Liver (tissue), 9 donors: Measurements from ENCODE around the gene CRYBB3. TPM values are rescaled to one million over a fixed set of nuclear protein-coding genes. Genes with fewer than 3 reads are reported as not detected.
A peak's percentile ranks its signal among the peaks of the same experiment; 100 is the strongest.

ENCODE experiments used
- DNase-seq: peaks from one replicate; pipeline ENCODE4 v3.0.0-alpha.2; 2017; ENCODE audit warnings: low spot score
- H3K27ac ChIP-seq, 2 donors: one replicate each; pipeline ENCODE4 v1.7.0; 2013; ENCODE audit warnings: inconsistent platforms in 2 of 2, low read length in 2 of 2, control low read depth in 1 of 2, low read depth in 1 of 2, mild to moderate bottlenecking in 1 of 2
- H3K27me3 ChIP-seq, 4 donors: one replicate each; pipeline versions ENCODE4 v1.6.1 to v1.7.0; 2013; ENCODE audit warnings: low read length in 3 of 4, inconsistent platforms in 1 of 4, mild to moderate bottlenecking in 1 of 4, moderate library complexity in 1 of 4; ENCODE audit not compliant: control insufficient read depth in 4 of 4, insufficient read depth in 4 of 4
- H3K36me3 ChIP-seq, 4 donors: one replicate each; pipeline versions ENCODE4 v1.6.1 to v1.7.0; 2013; ENCODE audit warnings: low read length in 3 of 4, mild to moderate bottlenecking in 3 of 4, low read depth in 1 of 4, moderate library complexity in 1 of 4; ENCODE audit not compliant: control insufficient read depth in 4 of 4, insufficient read depth in 3 of 4
- H3K4me1 ChIP-seq, 4 donors: one replicate each; pipeline versions ENCODE4 v1.6.1 to v1.7.0; 2013; ENCODE audit warnings: low read length in 3 of 4, mild to moderate bottlenecking in 3 of 4, moderate library complexity in 1 of 4; ENCODE audit not compliant: control insufficient read depth in 4 of 4, insufficient read depth in 4 of 4
- H3K4me3 ChIP-seq, 3 donors: one replicate each; pipeline versions ENCODE4 v1.6.1 to v1.7.0; 2013; ENCODE audit warnings: low read length in 3 of 3, control low read depth in 1 of 3, low read depth in 1 of 3, mild to moderate bottlenecking in 1 of 3
- H3K9ac ChIP-seq, 2 donors: one replicate each; pipeline ENCODE4 v1.7.0; 2013; ENCODE audit warnings: low read length in 2 of 2, mild to moderate bottlenecking in 2 of 2, moderate library complexity in 2 of 2, control low read depth in 1 of 2, low read depth in 1 of 2
- H3K9me3 ChIP-seq, 4 donors: one replicate each; pipeline versions ENCODE4 v1.6.1 to v1.7.0; 2013; ENCODE audit warnings: low read length in 3 of 4; ENCODE audit not compliant: control insufficient read depth in 4 of 4
- FOXA1 ChIP-seq: IDR thresholded peaks from 2 replicates; pipeline ENCODE4 v1.6.1; 2016; ENCODE audit warnings: antibody characterized with exemption
- FOXA2 ChIP-seq: IDR thresholded peaks from 2 replicates; pipeline ENCODE4 v1.6.1; 2016; ENCODE audit warnings: antibody characterized with exemption
- HNF4A ChIP-seq, 2 donors: conservative IDR thresholded peaks; 2 replicates each; pipeline ENCODE4 v1.6.1; 2016; ENCODE audit warnings: antibody characterized with exemption in 2 of 2, mild to moderate bottlenecking in 2 of 2
- JUND ChIP-seq, 2 donors: IDR thresholded peaks; 2 replicates each; pipeline ENCODE4 v1.6.1; 2016; ENCODE audit warnings: antibody characterized with exemption in 2 of 2
- NR2F2 ChIP-seq: IDR thresholded peaks from 2 replicates; pipeline ENCODE4 v1.6.1; 2016; ENCODE audit warnings: antibody characterized with exemption
- RAD21 ChIP-seq, 2 donors: IDR thresholded peaks; 2 replicates each; pipeline ENCODE4 v1.6.1; 2016; ENCODE audit warnings: antibody characterized with exemption in 2 of 2, mild to moderate bottlenecking in 2 of 2
- RXRA ChIP-seq, 2 donors: IDR thresholded peaks; 2 replicates each; pipeline ENCODE4 v1.6.1; 2017 to 2018; ENCODE audit warnings: antibody characterized with exemption in 2 of 2, mild to moderate bottlenecking in 1 of 2
- TAF1 ChIP-seq: conservative IDR thresholded peaks from 2 replicates; pipeline ENCODE4 v1.6.1; 2016; ENCODE audit warnings: antibody characterized with exemption, mild to moderate bottlenecking
- YY1 ChIP-seq: IDR thresholded peaks from 2 replicates; pipeline ENCODE4 v1.6.1; 2016; ENCODE audit warnings: antibody characterized with exemption, mild to moderate bottlenecking
- WGBS: extraction: QIAGEN DNeasy Blood & Tissue Kit; methylation state at CpG from one replicate; pipeline ENCODE4 v1.1.7; 2013; 5-methylcytosine and 5-hydroxymethylcytosine counted together
- polyA plus RNA-seq, 2 donors: library from polyadenylated mRNA; stranded (reverse) in 1 of 2; unstranded in 1 of 2; fragments of 200-250 nt in 1 of 2; fragments of >200 nt in 1 of 2; fragmentation: Nextera tagmentation in 1 of 2; extraction: Ambion mirVana in 1 of 2; gene quantifications; one replicate each; pipeline versions ENCODE4 v1.2.1 to v1.2.3, GENCODE V29; 2013 to 2015
- total RNA-seq, 2 donors: library from RNA; depleted of rRNA; stranded (reverse); fragments of >200 nt; gene quantifications; one replicate each; pipeline ENCODE4 v1.2.3, GENCODE V29; 2014
- TF ChIP-seq, protein P1 (sequence below): IDR thresholded peaks from 2 replicates; pipeline ENCODE4 v1.6.1; 2016; ENCODE audit warnings: antibody characterized with exemption
- TF ChIP-seq, protein P2 (sequence below): IDR thresholded peaks from 2 replicates; pipeline ENCODE4 v1.6.1; 2016; ENCODE audit warnings: antibody characterized with exemption
- TF ChIP-seq, protein P3 (sequence below): fragments of 150-350 bp; IDR thresholded peaks from 2 replicates; pipeline ENCODE4 v1.5.1; 2017; ENCODE audit warnings: improper control_type of control experiment, low read depth, low read length; ENCODE audit not compliant: missing input control
- donor health status: healthy.
- donor health status: healthy.
- donor health status: healthy.
- donor health status: healthy.
- donor health status: healthy.

The CRYBB3 gene
- total and polyA plus RNA-seq, 4 donors: 0.25 to 0.38 TPM; not detected in 2

DNA sequence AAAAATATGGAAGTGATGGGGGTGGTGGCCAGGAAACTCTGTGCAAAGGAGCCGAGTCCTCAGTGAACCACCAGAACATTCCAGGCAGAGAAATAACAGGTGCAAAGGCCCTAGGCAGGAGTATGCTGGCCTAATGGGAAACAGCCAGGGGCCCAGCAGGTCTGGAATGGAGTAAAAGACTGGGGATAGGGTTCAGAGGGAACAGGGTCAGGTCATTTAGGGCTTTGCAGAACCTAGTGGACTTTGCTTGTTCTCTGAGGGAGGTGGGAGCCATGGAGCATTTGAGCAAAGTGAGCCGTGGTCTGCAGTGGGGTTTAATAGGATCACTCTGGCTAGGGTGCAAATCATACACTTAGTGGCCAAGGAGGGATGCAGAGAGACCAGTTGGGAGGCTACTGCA, 8.7 kb downstream of the CRYBB3 start:
- Histone ChIP-seq H3K4me3 (no peak overlapping the region), H3K4me1 (peaks cover 0 to 3% (median 0%) of the 10 kb centered on the region in 4 donors), H3K36me3 (peaks cover 0 to 4% (median 0%) of the 10 kb centered on the region in 4 donors), H3K9me3 (no peaks in the 10 kb centered on the region), H3K27ac (no peak overlapping the region), H3K9ac (no peak overlapping the region), H3K27me3 (no peaks in the 10 kb centered on the region)
- 49% methylated on average over 2 of the region's 2 CpGs for WGBS
- TF ChIP-seq, protein P1, sequence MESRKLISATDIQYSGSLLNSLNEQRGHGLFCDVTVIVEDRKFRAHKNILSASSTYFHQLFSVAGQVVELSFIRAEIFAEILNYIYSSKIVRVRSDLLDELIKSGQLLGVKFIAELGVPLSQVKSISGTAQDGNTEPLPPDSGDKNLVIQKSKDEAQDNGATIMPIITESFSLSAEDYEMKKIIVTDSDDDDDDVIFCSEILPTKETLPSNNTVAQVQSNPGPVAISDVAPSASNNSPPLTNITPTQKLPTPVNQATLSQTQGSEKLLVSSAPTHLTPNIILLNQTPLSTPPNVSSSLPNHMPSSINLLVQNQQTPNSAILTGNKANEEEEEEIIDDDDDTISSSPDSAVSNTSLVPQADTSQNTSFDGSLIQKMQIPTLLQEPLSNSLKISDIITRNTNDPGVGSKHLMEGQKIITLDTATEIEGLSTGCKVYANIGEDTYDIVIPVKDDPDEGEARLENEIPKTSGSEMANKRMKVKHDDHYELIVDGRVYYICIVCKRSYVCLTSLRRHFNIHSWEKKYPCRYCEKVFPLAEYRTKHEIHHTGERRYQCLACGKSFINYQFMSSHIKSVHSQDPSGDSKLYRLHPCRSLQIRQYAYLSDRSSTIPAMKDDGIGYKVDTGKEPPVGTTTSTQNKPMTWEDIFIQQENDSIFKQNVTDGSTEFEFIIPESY: no peak
- TF ChIP-seq RXRA (IDR thresholded peaks at IDR 0.05): peak in 1 of 2 donors; percentile 20
- peak in 1 of 2 donors; percentile 39 for TF ChIP-seq HNF4A (conservative IDR thresholded peaks at IDR 0.05)
- no peak for DNase-seq

DNA sequence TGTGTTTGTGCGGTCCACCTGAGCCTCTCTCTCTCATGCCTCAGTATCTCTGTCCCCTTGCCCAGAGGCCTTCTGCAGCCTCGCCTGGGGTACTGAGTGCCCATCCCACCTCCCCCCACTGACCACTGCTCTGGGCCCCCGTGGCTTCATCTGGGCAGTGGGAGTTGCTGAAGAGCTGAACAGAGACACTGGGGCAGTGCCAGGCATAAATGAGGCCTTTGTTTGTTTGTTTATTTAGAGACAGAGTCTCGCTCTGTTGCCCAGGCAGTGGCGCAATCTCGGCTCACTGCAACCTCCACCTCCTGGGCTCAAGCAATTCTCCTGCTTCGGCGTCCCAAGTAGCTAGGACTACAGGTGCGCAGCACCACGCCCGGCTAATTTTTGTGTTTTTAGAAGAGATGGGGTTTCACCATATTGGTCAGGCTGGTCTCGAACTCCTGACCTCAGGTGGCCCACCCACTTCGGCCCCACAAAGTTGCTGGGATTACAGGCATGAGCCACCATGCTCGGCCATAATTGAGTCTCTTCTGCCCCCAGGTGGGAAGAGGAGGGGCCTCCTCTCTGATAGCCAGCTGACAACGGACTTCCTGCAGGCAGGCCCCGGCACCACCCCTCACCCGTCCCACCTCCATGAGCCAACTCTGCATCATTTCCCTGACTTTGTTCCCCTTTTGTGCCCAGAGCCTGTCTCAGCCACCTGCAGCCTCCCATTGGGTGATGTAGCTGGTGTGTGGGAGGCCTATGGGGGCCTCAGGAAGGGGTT, 9.3 kb downstream of the CRYBB3 start:
- Histone ChIP-seq H3K27me3 (no peaks in the 10 kb centered on the region), H3K27ac (no peak overlapping the region), H3K4me1 (peaks cover 0 to 3% (median 0%) of the 10 kb centered on the region in 4 donors), H3K9me3 (no peaks in the 10 kb centered on the region), H3K9ac (no peak overlapping the region), H3K4me3 (no peak overlapping the region), H3K36me3 (peaks cover 0 to 2% (median 0%) of the 10 kb centered on the region in 4 donors)
- 67% methylated on average over 17 of the region's 17 CpGs for WGBS
- no peak for DNase-seq
- TF ChIP-seq, protein P2, sequence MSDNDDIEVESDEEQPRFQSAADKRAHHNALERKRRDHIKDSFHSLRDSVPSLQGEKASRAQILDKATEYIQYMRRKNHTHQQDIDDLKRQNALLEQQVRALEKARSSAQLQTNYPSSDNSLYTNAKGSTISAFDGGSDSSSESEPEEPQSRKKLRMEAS: no peak
- TF ChIP-seq TAF1 (no peak), HNF4A (conservative IDR thresholded peaks at IDR 0.05) (peak in 1 of 2 donors; percentile 1), NR2F2 (no peak)

DNA sequence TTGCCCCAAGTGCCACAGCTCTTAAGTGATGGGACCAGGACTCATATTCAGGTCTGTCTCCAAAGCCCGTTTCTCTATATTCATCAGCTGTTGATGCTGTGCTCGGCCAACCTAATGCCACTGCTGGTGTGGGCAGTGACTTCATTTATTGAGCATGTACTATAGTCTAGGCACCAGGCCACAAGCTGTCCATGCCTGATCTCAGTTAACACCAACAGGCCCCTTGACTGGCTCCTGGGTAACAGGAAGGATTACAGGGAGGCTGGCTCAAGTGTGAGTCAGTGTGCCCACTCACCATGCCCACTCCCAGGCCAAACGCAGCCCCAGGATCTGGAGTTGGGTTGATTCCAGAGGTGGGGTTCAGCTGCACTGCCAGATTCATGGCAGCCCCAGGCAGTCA, 11.1 kb downstream of the CRYBB3 start:
- TF ChIP-seq RAD21 (IDR thresholded peaks at IDR 0.05) (no peak), FOXA1 (no peak), YY1 (no peak), FOXA2 (no peak), JUND (IDR thresholded peaks at IDR 0.05) (no peak), RXRA (IDR thresholded peaks at IDR 0.05) (no peak)
- TF ChIP-seq, protein P3, sequence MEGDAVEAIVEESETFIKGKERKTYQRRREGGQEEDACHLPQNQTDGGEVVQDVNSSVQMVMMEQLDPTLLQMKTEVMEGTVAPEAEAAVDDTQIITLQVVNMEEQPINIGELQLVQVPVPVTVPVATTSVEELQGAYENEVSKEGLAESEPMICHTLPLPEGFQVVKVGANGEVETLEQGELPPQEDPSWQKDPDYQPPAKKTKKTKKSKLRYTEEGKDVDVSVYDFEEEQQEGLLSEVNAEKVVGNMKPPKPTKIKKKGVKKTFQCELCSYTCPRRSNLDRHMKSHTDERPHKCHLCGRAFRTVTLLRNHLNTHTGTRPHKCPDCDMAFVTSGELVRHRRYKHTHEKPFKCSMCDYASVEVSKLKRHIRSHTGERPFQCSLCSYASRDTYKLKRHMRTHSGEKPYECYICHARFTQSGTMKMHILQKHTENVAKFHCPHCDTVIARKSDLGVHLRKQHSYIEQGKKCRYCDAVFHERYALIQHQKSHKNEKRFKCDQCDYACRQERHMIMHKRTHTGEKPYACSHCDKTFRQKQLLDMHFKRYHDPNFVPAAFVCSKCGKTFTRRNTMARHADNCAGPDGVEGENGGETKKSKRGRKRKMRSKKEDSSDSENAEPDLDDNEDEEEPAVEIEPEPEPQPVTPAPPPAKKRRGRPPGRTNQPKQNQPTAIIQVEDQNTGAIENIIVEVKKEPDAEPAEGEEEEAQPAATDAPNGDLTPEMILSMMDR: no peak
- peaks cover 0 to 2% (median 0%) of the 10 kb centered on the region in 4 donors for H3K36me3 ChIP-seq
- H3K27ac ChIP-seq: no peak overlapping the region
- no peak overlapping the region for H3K4me3 ChIP-seq
- 96% methylated on average over 3 of the region's 3 CpGs for WGBS
- peaks cover 0 to 3% (median 0%) of the 10 kb centered on the region in 4 donors for H3K4me1 ChIP-seq
- no peaks in the 10 kb centered on the region for H3K9me3 ChIP-seq
- DNase-seq: no peak
- no peaks in the 10 kb centered on the region for H3K27me3 ChIP-seq
- H3K9ac ChIP-seq: no peak overlapping the region
